GM18508 (cell line): ENCODE measurements around the gene BMPER.

ENCODE experiments used
- ATAC-seq: cut with Tn5 transposase; IDR thresholded peaks from one replicate; pipeline ENCODE4 v1.9.1; 2021; ENCODE audit warnings: moderate number of reproducible peaks; ENCODE audit not compliant: insufficient read depth, unreplicated experiment

BMPER gene

DNA sequence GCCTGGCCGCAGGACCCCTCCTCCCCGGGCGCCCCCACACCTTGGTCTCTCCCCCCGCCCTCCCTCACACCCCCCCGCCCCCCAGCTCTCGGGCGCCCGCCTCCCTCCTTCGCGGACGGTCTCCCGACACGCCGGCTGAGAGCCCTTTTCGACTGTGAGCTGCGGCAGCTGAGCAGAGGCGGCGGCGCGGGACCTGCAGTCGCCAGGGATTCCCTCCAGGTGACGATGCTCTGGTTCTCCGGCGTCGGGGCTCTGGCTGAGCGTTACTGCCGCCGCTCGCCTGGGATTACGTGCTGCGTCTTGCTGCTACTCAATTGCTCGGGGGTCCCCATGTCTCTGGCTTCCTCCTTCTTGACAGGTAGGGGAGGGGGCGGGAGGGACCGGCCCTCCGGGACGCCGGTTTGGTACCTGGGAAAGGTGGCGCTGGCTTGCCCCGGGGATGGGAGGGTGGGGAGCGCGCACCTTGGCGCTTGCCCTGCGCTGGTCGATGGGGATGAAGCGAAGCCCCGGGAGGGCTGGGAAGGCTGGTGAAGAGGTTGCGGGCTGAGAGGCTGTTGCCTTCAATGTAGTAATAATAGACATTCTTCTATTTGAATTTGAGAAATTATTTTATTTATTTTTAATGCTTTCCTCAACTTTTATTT lies at the start of gene BMPER:
TSS of gene BMPER (plus strand) at position 151 of the 644 bp plus-strand sequence. CDS start at position 226, 75 bp downstream.
- ATAC-seq, result no peak

GRCh38 chr7:33861947-33862346 lies 43.4 kb upstream of the BMPER start:
- no peak for ATAC-seq

DNA sequence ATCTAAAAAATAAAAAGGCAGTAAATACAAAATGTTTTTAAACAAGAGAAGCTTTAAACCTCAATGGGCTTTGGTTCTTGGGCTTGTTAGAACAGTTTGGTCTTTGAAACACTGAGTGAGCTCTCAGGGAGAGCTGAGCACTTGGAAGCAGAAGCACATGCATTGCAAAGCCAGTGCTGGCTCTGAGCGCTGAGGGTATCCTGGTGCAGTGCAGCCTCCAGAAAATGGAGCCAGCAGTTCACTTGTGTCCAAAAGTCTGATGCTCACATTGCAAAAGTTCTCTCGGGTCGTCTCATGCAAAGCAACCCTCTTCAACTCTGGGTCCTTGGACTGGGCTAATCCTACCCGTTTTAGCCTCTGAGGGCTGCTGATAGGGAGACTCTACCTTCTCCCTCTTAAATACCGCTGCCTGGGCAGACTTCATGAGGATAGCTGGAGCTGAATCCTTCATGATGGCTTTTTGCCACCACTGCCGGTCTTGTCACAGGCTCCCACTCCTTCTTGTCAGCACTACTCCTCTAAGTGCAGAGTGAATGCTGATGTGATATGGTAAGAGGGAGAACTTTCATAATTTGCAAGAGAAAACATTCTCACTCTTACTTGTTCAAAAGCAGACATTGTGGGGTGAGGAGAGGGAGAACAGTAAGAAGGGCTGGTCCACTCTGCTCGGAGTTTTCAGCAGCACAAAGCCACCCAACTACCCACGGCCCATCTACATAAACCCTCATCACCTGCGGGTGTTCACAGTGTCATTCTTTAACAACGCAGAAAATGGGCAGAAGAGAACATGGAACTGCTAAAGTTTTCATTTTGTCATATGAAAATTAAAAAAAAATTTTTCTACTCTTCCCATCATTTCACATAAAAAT lies 42.2 kb upstream of the BMPER start:
- no peak for ATAC-seq

DNA sequence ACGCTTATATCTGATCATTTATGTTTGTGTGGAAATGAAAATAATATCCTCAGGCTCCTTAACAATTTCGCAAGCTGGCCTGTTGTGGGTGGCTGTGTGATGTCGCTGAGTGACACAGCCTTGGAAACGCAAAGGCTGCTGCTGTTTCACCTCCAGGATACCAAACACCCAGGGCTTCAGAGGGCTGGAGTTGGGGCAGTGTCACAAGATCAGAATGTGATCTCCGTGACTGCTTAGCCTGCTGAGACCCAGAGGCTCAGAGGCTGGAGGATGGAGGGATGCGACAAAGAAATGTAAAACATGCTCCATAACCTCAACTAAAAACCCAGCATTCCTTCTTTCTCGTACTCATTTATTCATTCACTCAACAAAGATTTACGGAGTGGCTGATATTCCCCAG lies 37.2 kb upstream of the BMPER start:
- ATAC-seq, result no peak

DNA sequence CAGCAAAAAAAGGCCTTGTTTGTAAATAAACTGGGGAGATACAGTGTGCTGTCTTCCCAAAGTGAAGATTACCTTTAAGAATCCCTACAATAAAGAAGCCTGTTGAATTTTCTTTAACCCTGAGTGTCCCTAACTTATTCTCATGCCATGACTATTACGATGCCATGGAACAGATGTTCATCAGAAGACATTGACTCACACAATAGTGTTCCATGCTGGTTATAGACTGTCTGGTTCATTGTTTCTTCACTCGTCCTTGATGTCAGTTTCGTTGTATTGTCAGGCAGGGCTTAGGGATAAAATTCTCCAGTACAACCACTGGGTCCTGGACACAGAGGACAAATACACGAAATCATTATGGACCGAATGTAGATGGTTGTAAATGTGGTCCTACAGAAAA lies 36.2 kb upstream of the BMPER start:
- no peak for ATAC-seq

DNA sequence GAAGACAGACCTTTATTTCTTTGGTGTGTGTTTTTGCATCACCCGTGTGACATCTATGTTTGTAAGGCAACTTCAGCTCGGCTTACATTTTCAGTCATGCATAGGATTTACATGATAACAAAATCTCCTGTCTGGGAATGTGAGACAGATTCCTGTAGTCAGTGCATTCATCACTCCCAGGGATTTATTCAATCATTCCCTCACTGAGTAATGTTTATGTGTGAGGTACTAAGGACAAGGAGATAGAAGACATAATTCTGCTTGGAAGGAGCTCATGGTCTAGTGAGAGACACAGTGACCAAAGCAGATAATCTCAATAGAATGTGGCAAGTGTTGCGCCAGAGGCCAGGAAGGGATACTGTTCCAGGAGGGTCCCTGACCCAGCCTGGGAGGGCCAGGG lies 35.2 kb upstream of the BMPER start:
- ATAC-seq, result no peak

DNA sequence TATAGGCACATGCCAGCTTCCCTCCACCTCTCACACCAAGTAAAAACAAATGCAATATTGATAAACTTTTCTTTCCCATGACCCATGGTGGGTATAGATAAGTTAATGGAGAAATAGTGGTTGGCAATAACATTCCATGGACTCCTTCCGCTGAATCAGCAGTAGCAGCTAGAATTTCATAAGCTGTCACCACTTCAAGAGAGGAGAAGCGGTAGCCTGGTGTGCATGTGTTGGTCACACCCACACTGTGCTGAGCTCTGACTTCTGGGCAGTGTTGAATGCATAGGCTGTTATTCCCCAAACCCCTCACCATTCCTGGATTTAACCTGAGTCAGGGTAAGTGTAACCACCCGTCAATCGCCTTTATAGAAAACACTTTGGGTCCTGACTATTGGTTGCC lies 32.5 kb upstream of the BMPER start:
- no peak for ATAC-seq

DNA sequence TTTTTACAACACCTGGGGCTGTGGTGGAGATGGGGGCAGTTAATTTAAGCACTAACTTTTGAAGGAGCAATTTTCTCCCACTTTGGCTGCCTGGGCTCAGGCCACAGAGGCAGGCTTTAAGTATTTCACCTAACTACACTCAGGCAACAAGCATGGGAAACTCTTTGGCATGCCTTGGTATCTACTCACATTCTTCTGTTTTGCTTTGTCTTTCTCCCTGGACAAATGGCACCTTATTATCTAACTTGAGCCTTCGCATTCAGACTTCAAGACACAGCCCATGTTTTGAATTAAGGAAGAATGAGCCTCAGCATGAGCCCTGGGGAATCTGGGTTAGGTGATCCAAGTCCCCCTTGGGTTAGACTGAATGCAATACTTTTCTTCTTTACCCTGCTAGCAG lies 31.8 kb upstream of the BMPER start:
- ATAC-seq, result no peak

DNA sequence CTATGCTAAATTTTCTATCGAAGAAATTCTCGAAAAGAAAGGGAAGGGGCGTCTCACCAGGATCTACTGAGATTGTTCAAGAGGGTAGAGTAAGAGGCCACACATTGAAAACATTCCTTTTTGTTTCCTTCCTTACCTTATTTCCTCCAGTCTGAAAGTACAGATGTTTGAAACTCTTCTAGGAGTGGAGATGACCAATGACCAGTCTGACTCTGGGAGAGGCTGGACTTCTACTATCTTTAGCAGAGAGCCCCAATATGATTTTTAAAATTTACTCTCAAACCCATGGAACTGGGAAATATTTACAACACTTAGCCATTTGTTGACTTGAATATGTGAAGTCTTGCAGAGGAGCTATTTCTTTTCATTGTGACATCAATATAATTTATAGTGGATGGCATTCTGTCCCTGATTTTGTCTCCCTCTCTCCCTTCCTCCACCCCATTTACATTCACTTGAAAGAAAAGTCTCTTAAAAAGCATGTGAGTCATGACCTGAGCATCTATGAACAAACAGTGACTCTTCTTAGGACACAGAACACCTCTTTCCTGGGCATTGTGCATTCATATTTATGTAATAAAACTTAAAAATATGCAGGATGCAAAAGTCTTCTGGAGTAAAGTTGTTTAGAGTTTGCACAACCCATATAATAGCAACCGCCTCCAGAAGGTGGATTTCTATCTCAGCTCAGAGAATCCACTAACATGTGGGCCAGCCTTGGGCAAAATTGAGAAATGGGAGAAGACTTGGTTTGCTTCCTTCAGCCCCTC lies 31.2 kb upstream of the BMPER start:
- no peak for ATAC-seq

GRCh38 chr7:33874943-33875342 lies 30.4 kb upstream of the BMPER start:
- ATAC-seq, result no peak

DNA sequence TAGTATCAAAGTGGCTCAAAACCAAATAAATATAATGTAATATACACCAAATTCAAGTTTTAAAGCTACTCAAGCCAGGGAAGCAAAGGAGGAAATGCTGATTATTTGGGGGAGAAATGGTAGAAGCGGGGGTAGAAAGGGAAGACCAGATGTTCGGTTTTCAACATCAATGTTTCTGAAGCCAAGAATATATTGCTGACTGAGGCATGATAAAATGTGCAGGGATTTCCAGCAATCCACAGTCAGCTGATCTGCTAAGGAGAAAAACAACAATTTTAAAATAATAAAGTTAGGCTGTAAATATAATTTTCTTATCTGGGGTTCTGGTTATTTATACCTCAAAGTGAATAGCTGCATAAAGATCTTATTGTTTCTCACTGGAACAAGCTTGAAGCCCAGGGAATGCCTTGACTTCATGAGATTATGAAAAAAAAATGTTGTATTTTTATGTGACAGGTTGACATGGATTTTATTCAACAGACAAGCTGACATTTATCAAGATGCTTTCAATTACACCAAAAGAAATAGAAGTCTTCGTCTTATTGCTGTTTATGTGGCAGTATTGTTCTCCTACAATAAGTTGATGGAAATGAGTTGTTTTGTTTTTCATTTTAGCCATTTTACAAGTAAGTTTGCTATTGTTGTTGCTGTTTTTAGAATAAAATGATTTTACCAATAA lies 28.6 kb upstream of the BMPER start:
- no peak for ATAC-seq

DNA sequence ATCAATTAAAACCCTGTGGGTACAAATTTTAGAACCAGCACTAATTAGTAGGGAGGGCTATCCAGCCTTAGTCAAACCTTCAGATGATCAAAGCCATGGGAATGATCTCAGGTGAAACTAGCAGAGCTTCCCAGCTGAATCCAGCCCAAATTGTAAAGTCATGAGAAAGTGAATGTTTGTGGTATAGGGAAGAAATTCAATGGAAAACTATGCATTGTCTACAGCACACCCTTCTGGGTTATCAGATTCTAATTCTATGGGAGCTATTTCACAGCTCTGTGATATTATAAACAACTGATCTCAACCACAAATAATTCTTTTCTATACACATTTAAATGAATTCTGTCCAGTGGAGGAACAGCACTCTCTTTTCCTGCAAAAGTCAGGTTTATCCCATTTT lies 24.6 kb upstream of the BMPER start:
- no peak for ATAC-seq

DNA sequence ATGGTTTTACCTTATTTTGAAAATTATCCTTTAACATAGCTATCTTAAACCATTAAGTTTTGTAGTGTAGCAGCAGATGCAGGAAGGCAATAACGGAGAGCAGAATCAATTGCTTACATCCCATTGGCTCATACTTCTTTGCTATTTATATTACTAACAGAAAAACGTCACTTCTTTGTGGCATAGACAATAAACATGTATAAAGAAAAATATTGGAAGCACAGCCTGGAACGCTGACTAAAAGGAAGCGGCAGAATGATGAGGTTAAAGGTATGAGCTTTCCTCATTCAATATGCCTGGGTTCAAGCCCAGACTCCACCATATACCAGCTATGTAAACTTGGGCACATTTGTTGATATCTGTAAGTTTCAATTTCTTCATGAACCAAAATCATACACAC lies 24.0 kb upstream of the BMPER start:
- no peak for ATAC-seq

GRCh38 chr7:33882040-33882837 lies 23.1 kb upstream of the BMPER start:
- ATAC-seq, result no peak

DNA sequence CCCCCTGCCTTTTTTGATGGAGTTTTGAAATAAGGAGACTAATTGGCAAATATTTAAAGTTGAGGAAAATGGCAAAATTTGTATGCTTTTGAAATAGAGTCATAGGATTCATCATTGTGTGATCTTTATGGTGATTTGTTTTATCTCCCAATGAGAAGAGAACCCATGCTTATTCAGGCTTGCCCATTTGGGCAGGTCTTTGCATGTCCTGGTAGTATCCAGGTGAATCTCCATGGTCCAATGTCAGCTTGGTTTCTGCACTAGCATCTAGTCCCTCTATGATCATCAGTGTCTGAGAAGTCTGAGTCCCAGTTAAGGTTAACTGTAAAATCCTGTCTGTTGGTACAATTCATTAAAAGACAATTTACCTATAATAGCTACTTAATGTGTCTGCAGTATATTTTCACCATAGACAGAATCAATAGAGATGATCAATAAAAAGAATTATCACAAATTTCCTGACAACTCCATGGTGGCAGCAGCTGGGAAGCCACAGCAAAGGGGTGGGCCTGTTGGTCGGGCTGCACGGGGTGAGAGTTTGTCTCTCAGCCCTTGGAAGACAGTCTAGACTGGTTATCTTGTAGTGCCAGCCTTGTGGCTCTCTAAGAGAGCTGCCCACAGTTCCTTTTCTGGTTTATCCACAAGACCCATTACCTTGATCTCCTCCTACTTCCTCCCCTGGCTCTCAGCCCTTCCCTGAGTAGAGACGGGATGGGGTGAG lies 22.2 kb upstream of the BMPER start:
- ATAC-seq, result no peak

GRCh38 chr7:33883671-33883965 lies 21.7 kb upstream of the BMPER start:
- ATAC-seq, result no peak

- ATAC-seq, result no peak
Measured at GRCh38 chr7:33885290-33886148, 19.8 kb upstream of the BMPER start.

- no peak for ATAC-seq
Measured at GRCh38 chr7:33886149-33886623, 19.2 kb upstream of the BMPER start.
